Measurements from ENCODE around the gene SLC24A5.

Gene SLC24A5

DNA sequence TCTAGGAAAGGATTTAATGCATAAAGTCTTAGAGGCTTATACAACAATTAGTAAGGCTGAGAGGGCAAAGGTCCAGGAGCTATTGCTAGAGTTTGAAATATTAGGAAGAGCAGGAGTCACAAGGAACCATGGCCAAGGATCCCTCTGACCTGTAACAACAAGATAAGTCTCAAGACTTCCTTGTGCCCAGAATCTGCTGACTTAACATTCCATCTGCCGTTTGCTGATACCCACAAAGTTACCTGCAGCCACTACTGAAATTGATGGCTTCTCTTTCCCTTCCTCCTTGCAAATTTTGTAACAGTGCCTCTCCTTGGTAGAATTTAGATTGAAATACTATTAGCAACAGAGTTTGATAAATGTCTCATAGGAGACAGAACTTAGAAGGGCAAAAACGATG, 62.0 kb downstream of the SLC24A5 start:
- no peak for FAIRE-seq
- DNase-seq (ENCODE audit: insufficient read length, low spot score) = no peak

DNA sequence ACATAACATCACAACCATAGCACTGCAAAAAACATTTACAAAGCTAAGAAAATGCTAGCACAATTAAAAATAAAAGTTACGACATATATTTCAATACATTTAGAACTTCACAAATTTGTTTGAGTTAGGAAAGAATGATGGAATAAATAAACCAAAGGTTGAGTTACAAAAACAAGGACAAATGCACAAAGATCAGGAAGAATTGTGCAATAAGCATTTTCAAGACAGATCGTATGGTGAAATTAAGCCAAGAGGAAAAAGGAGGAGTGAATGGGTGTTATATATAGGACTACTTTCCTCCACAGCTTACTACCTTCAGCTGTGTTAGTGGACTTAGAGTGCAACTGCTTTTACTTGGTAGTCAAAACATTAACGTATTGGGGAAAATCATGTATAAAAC, 64.7 kb downstream of the SLC24A5 start:
- DNase-seq (ENCODE audit: insufficient read length, low spot score) (no peak), FAIRE-seq (no peak)

GRCh38 chr15:48186271-48186670, 65.5 kb downstream of the SLC24A5 start:
- FAIRE-seq (no peak), DNase-seq (ENCODE audit: insufficient read length, low spot score) (no peak)

GRCh38 chr15:48190932-48191573, 70.3 kb downstream of the SLC24A5 start:
- FAIRE-seq (peak; percentile 42), DNase-seq (ENCODE audit: insufficient read length, low spot score) (peak; percentile 41)

GRCh38 chr15:48191574-48192225, 70.9 kb downstream of the SLC24A5 start, which contains the start of gene CTXN2:
Gene CTXN2 (plus strand): TSS chr15:48191665. CDS start chr15:48201301, 9,636 bp downstream.
- no peak for DNase-seq (ENCODE audit: insufficient read length, low spot score)

More at GRCh38 chr15:48191574-48192225, 70.9 kb downstream of the SLC24A5 start, which contains the start of gene CTXN2:
- FAIRE-seq = no peak
